HG03354 (cell line): ENCODE measurements around the gene SSBP3.

Experiments used
- ATAC-seq: cut with Tn5 transposase; IDR thresholded peaks from one replicate; pipeline ENCODE4 v1.9.1; 2021; ENCODE audit warnings: mild to moderate bottlenecking; ENCODE audit not compliant: unreplicated experiment, poor library complexity, severe bottlenecking

Gene SSBP3

GRCh38 chr1:54260810-54261209, 145.4 kb downstream of the SSBP3 start:
- ATAC-seq: no peak

GRCh38 chr1:54259546-54260140, 146.6 kb downstream of the SSBP3 start:
- ATAC-seq: no peak

- no peak for ATAC-seq
These were observed 148.3 kb downstream of the SSBP3 start for GRCh38 chr1:54257876-54258275.

- no peak for ATAC-seq
These were observed 148.9 kb downstream of the SSBP3 start for GRCh38 chr1:54257346-54257620.

GRCh38 chr1:54256522-54257345, 149.5 kb downstream of the SSBP3 start:
- ATAC-seq: no peak

- ATAC-seq: no peak
These were observed 151.0 kb downstream of the SSBP3 start for GRCh38 chr1:54255026-54255702.

GRCh38 chr1:54254055-54254454, 152.1 kb downstream of the SSBP3 start:
- ATAC-seq: no peak

- no peak for ATAC-seq
These were observed 152.7 kb downstream of the SSBP3 start for GRCh38 chr1:54253480-54253879.

- no peak for ATAC-seq
These were observed 153.7 kb downstream of the SSBP3 start for GRCh38 chr1:54252371-54252936.

GRCh38 chr1:54250670-54251069, 155.5 kb downstream of the SSBP3 start:
- no peak for ATAC-seq

GRCh38 chr1:54249819-54250435, 156.3 kb downstream of the SSBP3 start:
- ATAC-seq: no peak

- ATAC-seq: no peak
These were observed 157.2 kb downstream of the SSBP3 start for GRCh38 chr1:54248966-54249365.

- ATAC-seq: no peak
These were observed 158.2 kb downstream of the SSBP3 start for GRCh38 chr1:54247863-54248515.

- ATAC-seq: no peak
These were observed 160.0 kb downstream of the SSBP3 start for GRCh38 chr1:54246116-54246721.

GRCh38 chr1:54245501-54245900, 160.7 kb downstream of the SSBP3 start:
- no peak for ATAC-seq

GRCh38 chr1:54244655-54245054, 161.5 kb downstream of the SSBP3 start:
- no peak for ATAC-seq

GRCh38 chr1:54243022-54243421, 163.2 kb downstream of the SSBP3 start:
- no peak for ATAC-seq

GRCh38 chr1:54241364-54241763, 164.8 kb downstream of the SSBP3 start:
- ATAC-seq: no peak

GRCh38 chr1:54240741-54241335, 165.4 kb downstream of the SSBP3 start:
- ATAC-seq: no peak
